ENCODE results near the gene MAP3K5. TPM values are rescaled to one million over a fixed set of nuclear protein-coding genes. Genes with fewer than 3 reads are reported as not detected.

MAP3K5 gene
- total and polyA plus RNA-seq, 2 of the 8 experiments (the other 6 are each of a cell fraction or from before 2014, with no cell fraction given), result 0.63 to 2.6 TPM

- Histone ChIP-seq H3K9me3 (ENCODE audit: insufficient read depth in 2 of 2, low read depth in 1 of 2, low read length in 1 of 2) (no peaks in the 10 kb centered on the region), H3K9ac (replicated peaks in 1 of 4; ENCODE audit: extremely low read depth in 1 of 4, low read depth in 3 of 4, low read length in 3 of 4) (no peak overlapping the region), H3K4me1 (replicated peaks in 1 of 4; ENCODE audit: control insufficient read depth in 3 of 4, insufficient read depth in 4 of 4, low read length in 3 of 4) (0 out of 7 replicates have a peak, but pooled peaks cover 0 to 9% (median 1%) of the 10 kb centered on the region in 4 experiments), H4K20me1 (replicated peaks in 1 of 2; ENCODE audit: control insufficient read depth in 1 of 2, insufficient read depth in 2 of 2, low read length in 2 of 2) (peaks cover 0 to 5% of the 10 kb centered on the region in 2 experiments), H2BK20ac (ENCODE audit: low read length) (no peak overlapping the region), H3K56ac (replicated peaks; ENCODE audit: insufficient read length, low read depth, low read length) (no peak overlapping the region), H3K27ac (ENCODE audit: low read depth, low read length) (no peak overlapping the region), H3K18ac (ENCODE audit: extremely low read depth, low read length) (no peak overlapping the region), H4K5ac (ENCODE audit: insufficient read length, low read depth, low read length) (no peak overlapping the region), H3K23ac (ENCODE audit: insufficient read length) (no peak overlapping the region), H2BK15ac (ENCODE audit: low read length) (no peak overlapping the region), H2AFZ (ENCODE audit: low read length) (no peak overlapping the region), H3K14ac (ENCODE audit: insufficient read length) (no peak overlapping the region), H3K27me3 (replicated peaks in 1 of 4; ENCODE audit: control insufficient read depth in 3 of 4, extremely low read depth in 1 of 4, insufficient read depth in 3 of 4, low read length in 3 of 4) (peaks cover 6 to 22% (median 15%) of the 10 kb centered on the region in 4 experiments; a peak in 6 of 7 replicates), H3K4me2 (ENCODE audit: insufficient read depth in 1 of 2, low read depth in 2 of 2, low read length in 2 of 2) (no peak overlapping the region), H3K79me2 (ENCODE audit: control insufficient read depth in 1 of 2, insufficient read depth in 2 of 2, low read length in 2 of 2) (no peaks in the 10 kb centered on the region), H2BK5ac (ENCODE audit: low read depth, low read length) (no peak overlapping the region), H2AK5ac (ENCODE audit: low read depth, low read length) (no peak overlapping the region), H3K79me1 (ENCODE audit: low read depth, low read length) (no peaks in the 10 kb centered on the region), H3K36me3 (ENCODE audit: control insufficient read depth in 2 of 4, insufficient read depth in 4 of 4, low read length in 3 of 4) (no peaks in the 10 kb centered on the region), H4K91ac (replicated peaks; ENCODE audit: insufficient read length, low read length) (no peak overlapping the region), H2BK12ac (ENCODE audit: low read depth, low read length) (no peak overlapping the region), H3K23me2 (ENCODE audit: low read depth, low read length) (peaks cover 12% of the 10 kb centered on the region; the same call in 1 of the 2 replicates), H3K4ac (replicated peaks; ENCODE audit: insufficient read length, low read depth, low read length) (no peak overlapping the region), H3K4me3 (ENCODE audit: extremely low read depth in 1 of 4, insufficient read depth in 2 of 4, low read depth in 3 of 4, low read length in 4 of 4) (no peak overlapping the region), H2BK120ac (replicated peaks; ENCODE audit: low read depth, low read length) (no peak overlapping the region), H4K8ac (ENCODE audit: extremely low read depth, insufficient read depth, low read length) (no peak overlapping the region)
- POLR2A ChIA-PET (ENCODE audit: partially characterized antibody), result no interaction called here
- WGBS, 2 experiments (ENCODE audit: extremely low coverage in 1 of 2, insufficient coverage in 1 of 2, insufficient read length in 1 of 2, insufficient replicate concordance in 2 of 2, low coverage in 1 of 2, low lambda C conversion rate in 2 of 2, missing lambda C conversion rate in 1 of 2), result 87% methylated on average over 5 of the region's 5 CpGs; no CpG with 5 or more reads in 1 of the 2 experiments
- CTCF ChIA-PET (ENCODE audit: partially characterized antibody), result interaction anchor here (1.2 to 4.2 kb wide), 2 partner anchors 137 to 153 kb away, joined by 3 to 23 read pairs; no protein-coding TSS in a partner anchor
- DNase-seq (ENCODE audit: low read depth in 1 of 2, low spot score in 2 of 2) (no peak), FAIRE-seq (no peak)
- no peak for TF ChIP-seq TCF12 (IDR thresholded peaks at IDR 0.05; ENCODE audit: low read depth, low read length)
- no peak for TF ChIP-seq RXRA (IDR thresholded peaks at IDR 0.05; ENCODE audit: insufficient read depth, low read depth, low read length)
- TF ChIP-seq GABPA (IDR thresholded peaks at IDR 0.05; ENCODE audit: borderline replicate concordance, insufficient read depth, low read length), result no peak
- no peak for TF ChIP-seq KDM4A (IDR thresholded peaks at IDR 0.05; ENCODE audit: low read depth, low read length, severe bottlenecking)
- TF ChIP-seq PHF8 (conservative IDR thresholded peaks at IDR 0.05; ENCODE audit: low read depth, low read length), result no peak
- no peak for TF ChIP-seq E2F6 (IDR thresholded peaks at IDR 0.05)
- no peak for TF ChIP-seq NRF1 (IDR thresholded peaks at IDR 0.05; ENCODE audit: low read depth, low read length)
- no peak for TF ChIP-seq TAF7 (optimal IDR thresholded peaks at IDR 0.05; ENCODE audit: borderline replicate concordance, low read depth, low read length)
- no peak for TF ChIP-seq SP2 (IDR thresholded peaks at IDR 0.05; ENCODE audit: low read length)
- no peak for TF ChIP-seq SIN3A (conservative IDR thresholded peaks at IDR 0.05 in 1 of 2, IDR thresholded peaks at IDR 0.05 in 1 of 2; ENCODE audit: low read depth in 1 of 2, low read length in 2 of 2)
These were observed 3.7 kb upstream of the MAP3K5 start for GRCh38 chr6:136795996-136796395.

Measured in H1 (cell line).